ENCODE measurements around the gene FLOT2. TPM values are rescaled to one million over a fixed set of nuclear protein-coding genes. Genes with fewer than 3 reads are reported as not detected.
"Not testable (repeated sequence)": the region's sequence is repeated elsewhere in the genome, so short reads cannot be mapped to it uniquely, and the experiment has no call there.

The FLOT2 gene
- total RNA-seq, 4 donors from 2014 or later = 15.3 to 37.9 (median 28.4) TPM

- no peaks in the 10 kb centered on the region for H3K9me3 ChIP-seq
- DNase-seq (no peak), ATAC-seq (no peak)
- H3K4me1 ChIP-seq = no peaks in the 10 kb centered on the region
- in situ Hi-C loops (cut with MboI; ENCODE audit: low sequenced_read_pairs in 4 of 4) (no loop called here), intact Hi-C loops (cut with DNase I; ENCODE audit: low total_unique reads) (no loop called here)
- H3K36me3 ChIP-seq = peaks cover 0 to 53% of the 10 kb centered on the region in 2 donors
- no peak overlapping the region for H3K27ac ChIP-seq
- no peak for TF ChIP-seq POLR2A (IDR thresholded peaks at IDR 0.05)
- TF ChIP-seq CTCF (IDR thresholded peaks at IDR 0.05 in 4 of 5, conservative IDR thresholded peaks at IDR 0.05 in 1 of 5) = no peak
- no peaks in the 10 kb centered on the region for H3K27me3 ChIP-seq
- no peak overlapping the region for H3K4me3 ChIP-seq
Observed at GRCh38 chr17:28878158-28878910, 19.2 kb downstream of the FLOT2 start.

- intact Hi-C loops (cut with DNase I; ENCODE audit: low total_unique reads); H3K27ac ChIP-seq; H3K27me3 ChIP-seq; H3K4me1 ChIP-seq; in situ Hi-C loops (cut with MboI; ENCODE audit: low sequenced_read_pairs in 4 of 4); ATAC-seq; H3K4me3 ChIP-seq; H3K9me3 ChIP-seq; DNase-seq: not testable (repeated sequence)
- H3K36me3 ChIP-seq = peaks cover 0 to 42% of the 10 kb centered on the region in 2 donors
Observed at GRCh38 chr17:28877150-28877711, 20.3 kb downstream of the FLOT2 start.

GRCh38 chr17:28875848-28876550 lies 21.5 kb downstream of the FLOT2 start:
- Histone ChIP-seq H3K27ac (no peak overlapping the region), H3K27me3 (no peaks in the 10 kb centered on the region), H3K9me3 (no peaks in the 10 kb centered on the region), H3K4me3 (no peak overlapping the region), H3K36me3 (peaks cover 0 to 30% of the 10 kb centered on the region in 2 donors), H3K4me1 (no peaks in the 10 kb centered on the region)
- in situ Hi-C loops (cut with MboI; ENCODE audit: low sequenced_read_pairs in 4 of 4) = no loop called here
- DNase-seq = no peak
- intact Hi-C loops (cut with DNase I; ENCODE audit: low total_unique reads) = no loop called here
- ATAC-seq = no peak
- no peak for TF ChIP-seq POLR2A (IDR thresholded peaks at IDR 0.05)
- TF ChIP-seq CTCF (IDR thresholded peaks at IDR 0.05 in 4 of 5, conservative IDR thresholded peaks at IDR 0.05 in 1 of 5) = no peak

GRCh38 chr17:28874750-28875149 lies 22.8 kb downstream of the FLOT2 start:
- Histone ChIP-seq H3K27ac (no peak overlapping the region), H3K9me3 (no peaks in the 10 kb centered on the region), H3K4me1 (no peaks in the 10 kb centered on the region), H3K27me3 (no peaks in the 10 kb centered on the region), H3K36me3 (peaks cover 0 to 18% of the 10 kb centered on the region in 2 donors), H3K4me3 (no peak overlapping the region)
- ATAC-seq = no peak
- TF ChIP-seq POLR2A (IDR thresholded peaks at IDR 0.05) = no peak
- TF ChIP-seq CTCF (IDR thresholded peaks at IDR 0.05 in 4 of 5, conservative IDR thresholded peaks at IDR 0.05 in 1 of 5) = no peak
- in situ Hi-C loops (cut with MboI; ENCODE audit: low sequenced_read_pairs in 4 of 4) (loop anchor here in 1 of 4 donors (25.0 kb wide), 1 partner anchor 112 kb away; no protein-coding TSS in a partner anchor), intact Hi-C loops (cut with DNase I; ENCODE audit: low total_unique reads) (no loop called here)
- DNase-seq = no peak

GRCh38 chr17:28873839-28874238 lies 23.7 kb downstream of the FLOT2 start:
- TF ChIP-seq CTCF (IDR thresholded peaks at IDR 0.05 in 4 of 5, conservative IDR thresholded peaks at IDR 0.05 in 1 of 5) (no peak), POLR2A (IDR thresholded peaks at IDR 0.05) (no peak)
- intact Hi-C loops (cut with DNase I; ENCODE audit: low total_unique reads) (no loop called here), in situ Hi-C loops (cut with MboI; ENCODE audit: low sequenced_read_pairs in 4 of 4) (loop anchor here in 1 of 4 donors (25.0 kb wide), 1 partner anchor 112 kb away; no protein-coding TSS in a partner anchor)
- no peaks in the 10 kb centered on the region for H3K9me3 ChIP-seq
- no peak overlapping the region for H3K27ac ChIP-seq
- ATAC-seq (no peak), DNase-seq (no peak)
- H3K27me3 ChIP-seq = no peaks in the 10 kb centered on the region
- H3K4me3 ChIP-seq = no peak overlapping the region
- H3K4me1 ChIP-seq = no peaks in the 10 kb centered on the region
- peaks cover 0 to 8% of the 10 kb centered on the region in 2 donors for H3K36me3 ChIP-seq

All from gastrocnemius medialis (tissue), 4 donors.